PFSK-1 (cell line): ENCODE measurements around the gene S100A16.

ENCODE experiments used
- FOXP2 ChIP-seq: optimal IDR thresholded peaks from 2 replicates; pipeline ENCODE3; 2011; ENCODE audit warnings: borderline replicate concordance, control low read depth, inconsistent platforms; ENCODE audit not compliant: insufficient read depth; ENCODE audit errors: extremely low read length, extremely low read depth
- POLR2AphosphoS5 ChIP-seq: IDR thresholded peaks from 2 replicates; pipeline ENCODE4 v1.6.1; 2012; ENCODE audit warnings: low read depth, mild to moderate bottlenecking, control low read depth, low read length, moderate library complexity
- REST ChIP-seq, 2 experiments: IDR thresholded peaks; 2 replicates each; pipeline versions ENCODE4 v1.6.1 to v1.8.0; 2011 to 2012; ENCODE audit warnings: low read depth in 2 of 2, low read length in 2 of 2, control low read depth in 1 of 2, inconsistent platforms in 1 of 2, mild to moderate bottlenecking in 1 of 2, moderate library complexity in 1 of 2; ENCODE audit not compliant: insufficient read depth in 1 of 2
- SIN3A ChIP-seq: IDR thresholded peaks from 2 replicates; pipeline ENCODE4 v1.6.1; 2012; ENCODE audit warnings: mild to moderate bottlenecking, low read length, moderate library complexity, borderline replicate concordance; ENCODE audit not compliant: insufficient read depth
- TAF1 ChIP-seq: IDR thresholded peaks from 2 replicates; pipeline ENCODE4 v1.6.1; 2012; ENCODE audit warnings: low read length, control low read depth, borderline replicate concordance; ENCODE audit not compliant: insufficient read depth

S100A16 gene

GRCh38 chr1:153561466-153561985 is 51.4 kb downstream of the S100A16 start:
- TF ChIP-seq POLR2AphosphoS5 (no peak), FOXP2 (no peak), REST (IDR thresholded peaks at IDR 0.05; ENCODE audit: insufficient read depth in 1 of 2, low read depth in 2 of 2, low read length in 2 of 2) (no peak), TAF1 (no peak), SIN3A (no peak)

DNA sequence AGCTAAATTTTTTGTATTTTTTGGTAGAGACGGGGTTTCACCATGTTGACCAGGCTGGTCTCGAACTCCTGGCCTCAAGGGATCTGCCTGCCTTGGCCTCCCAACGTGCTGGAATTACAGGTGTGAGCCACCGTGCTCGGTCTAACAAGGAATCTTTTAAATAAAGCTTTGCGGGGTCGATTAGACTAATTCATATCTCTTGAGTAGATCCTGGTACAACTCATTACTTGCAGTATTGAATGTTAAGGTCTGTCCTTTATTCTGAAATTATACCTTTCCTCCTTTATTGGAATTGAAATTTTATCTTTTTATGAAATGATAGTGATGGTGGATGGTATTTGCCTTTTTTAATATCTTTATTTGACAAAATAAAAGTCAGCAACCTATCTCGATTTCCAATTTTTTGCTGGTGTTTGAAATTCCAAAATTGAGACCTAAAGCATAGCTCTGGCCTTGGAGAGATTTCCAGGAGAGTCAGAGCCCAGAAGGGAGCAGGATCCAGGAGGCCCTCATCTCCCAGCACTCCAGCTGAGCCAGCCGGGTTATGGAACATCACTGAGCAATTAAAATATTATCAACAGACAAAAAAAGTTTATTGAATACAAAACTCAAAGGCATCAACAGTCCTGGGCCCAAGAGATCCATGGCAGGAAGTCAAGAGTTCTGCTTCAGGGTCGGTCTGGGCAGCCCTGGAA is 52.0 kb downstream of the S100A16 start:
- no peak for TF ChIP-seq REST (IDR thresholded peaks at IDR 0.05; ENCODE audit: insufficient read depth in 1 of 2, low read depth in 2 of 2, low read length in 2 of 2)
- TF ChIP-seq SIN3A, result no peak
- no peak for TF ChIP-seq POLR2AphosphoS5
- no peak for TF ChIP-seq TAF1
- TF ChIP-seq FOXP2, result no peak

GRCh38 chr1:153560241-153560640 is 52.7 kb downstream of the S100A16 start:
- TF ChIP-seq SIN3A (no peak), FOXP2 (no peak), REST (IDR thresholded peaks at IDR 0.05; ENCODE audit: insufficient read depth in 1 of 2, low read depth in 2 of 2, low read length in 2 of 2) (no peak), POLR2AphosphoS5 (no peak), TAF1 (no peak)

- TF ChIP-seq FOXP2 (no peak), REST (IDR thresholded peaks at IDR 0.05; ENCODE audit: insufficient read depth in 1 of 2, low read depth in 2 of 2, low read length in 2 of 2) (no peak), POLR2AphosphoS5 (no peak), TAF1 (no peak), SIN3A (no peak)
Observed at GRCh38 chr1:153557877-153558276, 55.1 kb downstream of the S100A16 start.
